Activated T-cell treated with anti-CD3 and anti-CD28 coated beads for 24 hours (primary cell): ENCODE measurements around the gene ID3.

ENCODE experiments used
- DNase-seq: peaks from one replicate; pipeline ENCODE4 v3.0.0-alpha.2; 2020; ENCODE audit warnings: low read depth

Gene ID3

DNA sequence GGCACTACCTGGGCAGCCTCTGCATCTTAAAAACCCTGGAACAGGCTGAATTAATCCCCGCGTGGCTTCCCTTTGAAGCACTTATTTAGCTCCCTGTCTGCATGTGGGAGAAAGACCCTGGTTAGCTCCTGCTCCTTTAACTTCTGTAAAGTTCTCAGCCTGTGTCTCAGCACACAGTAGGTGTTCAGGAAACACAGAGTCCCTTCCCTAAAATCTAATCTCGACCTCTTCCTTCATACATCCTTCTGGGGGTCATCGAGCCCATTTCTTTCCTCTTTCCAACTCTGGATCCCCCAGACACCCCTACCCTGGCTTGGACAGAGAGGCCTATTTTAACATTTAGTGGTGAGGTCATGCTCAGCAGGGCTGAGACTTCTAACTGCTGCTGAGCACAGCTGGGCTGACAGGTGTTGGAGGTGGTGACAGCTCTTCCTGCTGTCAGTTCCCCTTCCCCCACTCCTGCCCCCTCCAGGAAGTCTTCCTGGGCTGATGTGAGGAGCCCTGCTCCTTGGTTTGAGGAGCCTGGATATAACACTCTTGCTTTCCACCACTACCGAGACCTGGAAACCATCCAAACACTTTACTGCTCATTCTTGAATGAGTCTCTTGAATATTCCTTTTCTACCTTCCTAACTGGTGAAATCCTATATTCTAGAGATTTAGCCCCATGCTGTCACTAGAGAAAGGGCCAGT, 33.6 kb downstream of the ID3 start:
- no peak for DNase-seq

DNA sequence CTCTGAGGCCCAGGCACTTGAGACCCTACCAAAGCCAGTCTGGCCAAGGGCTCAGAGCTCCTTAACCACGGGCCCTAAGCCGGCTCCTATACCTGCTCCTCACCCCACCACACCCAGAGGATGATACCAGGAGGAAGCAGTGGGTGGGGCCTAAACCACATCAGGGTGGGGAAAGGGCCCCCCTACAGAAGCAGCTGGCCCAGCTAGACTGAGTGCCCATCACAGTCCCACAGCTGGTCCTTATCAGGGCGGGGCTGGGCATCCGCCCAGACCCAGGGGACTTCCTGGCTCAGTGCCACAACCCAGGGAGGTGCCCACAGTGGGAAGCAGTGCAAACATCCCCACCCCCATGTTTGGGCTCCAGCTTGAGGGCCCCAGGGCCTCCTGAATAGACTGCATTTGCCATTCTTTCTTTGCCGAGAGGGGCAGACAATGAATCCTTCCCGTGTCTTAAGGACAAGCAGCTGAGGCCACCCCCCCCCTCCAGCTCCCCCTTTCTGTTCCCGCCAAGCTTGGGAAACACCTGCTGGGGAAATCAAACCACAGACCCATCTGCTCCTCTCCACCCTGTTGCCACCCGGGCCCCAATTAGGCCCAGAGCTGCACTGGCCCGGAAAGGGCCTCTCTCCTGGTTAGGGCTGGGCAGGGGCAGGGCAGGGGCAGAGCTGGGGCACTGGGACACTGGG, 34.4 kb downstream of the ID3 start:
- no peak for DNase-seq

DNA sequence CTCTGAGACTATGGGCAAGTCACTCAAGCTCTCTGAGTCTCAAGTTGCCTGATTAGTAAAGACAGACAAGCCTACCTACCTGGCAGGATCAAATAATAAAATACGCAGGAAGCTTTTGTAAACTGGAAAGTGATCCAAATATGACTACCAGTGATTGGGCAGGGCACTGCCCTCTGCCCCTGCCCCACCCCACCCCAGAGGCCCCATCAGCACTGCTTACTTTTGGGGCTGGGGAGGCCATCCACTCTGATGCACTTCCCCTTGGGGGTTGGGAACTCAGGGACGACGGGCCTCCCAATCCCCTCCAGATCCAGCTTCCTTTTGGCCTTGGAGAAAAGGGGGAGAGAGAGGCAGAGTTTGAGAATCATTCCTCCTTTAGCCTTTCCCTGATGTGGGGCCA, 35.1 kb downstream of the ID3 start:
- DNase-seq: no peak

DNA sequence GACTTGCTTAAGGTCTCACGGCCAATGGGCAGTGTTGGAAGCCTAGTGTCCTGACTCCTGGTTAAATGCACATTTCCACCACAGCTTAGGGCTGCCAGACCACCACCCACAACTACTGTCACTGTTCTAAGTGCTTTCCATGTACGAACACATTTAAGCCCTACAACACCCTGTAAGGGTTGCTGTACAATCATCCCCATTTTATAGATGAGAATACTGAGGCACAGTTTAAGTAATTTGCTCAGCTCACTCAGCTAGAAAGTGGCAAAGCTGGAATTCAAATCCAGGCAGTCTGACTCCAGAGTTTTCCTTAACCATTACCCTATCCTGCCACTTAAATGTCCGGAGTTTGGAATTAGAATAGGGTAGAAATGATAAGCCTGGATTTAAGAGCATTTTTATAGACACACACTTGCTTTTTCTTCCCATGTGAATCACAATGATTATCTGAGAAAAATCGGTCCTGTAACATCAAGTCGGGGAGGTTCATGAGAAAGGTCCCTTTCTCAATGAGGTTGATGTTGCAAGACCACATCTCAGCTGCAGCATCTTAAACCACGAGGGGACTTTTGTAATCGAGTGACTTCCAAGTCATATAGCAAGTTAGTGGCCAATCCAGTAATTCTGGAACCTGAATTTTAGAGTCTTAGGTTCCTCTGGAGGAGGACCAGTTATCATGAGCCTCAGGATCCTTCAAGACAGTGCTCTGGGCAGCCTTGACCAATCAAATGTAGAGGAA, 36.9 kb downstream of the ID3 start:
- no peak for DNase-seq

DNA sequence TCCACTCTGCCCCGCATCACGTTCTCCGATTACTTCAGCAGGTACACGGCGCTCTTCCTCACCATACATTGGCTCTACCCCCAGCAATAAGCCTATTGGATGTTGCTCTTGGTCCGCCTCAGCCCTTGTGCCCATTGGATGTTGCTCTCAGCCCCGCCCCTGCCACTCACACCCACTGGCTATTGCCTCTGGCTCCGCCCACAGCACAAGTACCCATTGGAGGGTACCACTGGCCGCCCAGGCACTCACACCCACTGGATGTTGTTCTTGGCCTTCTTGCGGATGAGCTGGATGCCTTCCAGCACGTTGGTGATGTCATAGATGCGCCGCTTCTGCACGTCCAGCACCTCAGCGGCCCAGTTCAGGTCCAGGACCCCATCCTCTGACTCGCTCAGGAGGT, 37.7 kb downstream of the ID3 start:
- DNase-seq: no peak

DNA sequence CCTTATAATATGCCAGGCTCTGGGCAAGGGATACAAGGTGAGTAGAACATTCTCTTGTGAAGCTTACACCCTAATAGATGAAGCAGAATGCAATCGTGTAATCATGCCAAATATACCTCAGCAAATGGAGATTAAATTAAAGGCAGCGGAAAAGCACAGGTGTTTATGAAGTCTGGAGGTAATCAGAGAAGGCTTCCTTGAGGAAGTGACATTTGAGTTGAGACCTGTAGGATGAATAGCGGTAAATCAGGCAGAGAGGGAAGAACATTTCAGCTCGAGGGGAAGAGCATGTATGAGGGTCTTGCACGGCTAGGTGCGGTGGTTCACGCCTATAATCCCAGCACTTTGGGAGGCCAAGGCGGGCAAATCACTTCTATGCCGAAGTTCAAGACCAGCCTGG, 41.7 kb downstream of the ID3 start:
- no peak for DNase-seq

DNA sequence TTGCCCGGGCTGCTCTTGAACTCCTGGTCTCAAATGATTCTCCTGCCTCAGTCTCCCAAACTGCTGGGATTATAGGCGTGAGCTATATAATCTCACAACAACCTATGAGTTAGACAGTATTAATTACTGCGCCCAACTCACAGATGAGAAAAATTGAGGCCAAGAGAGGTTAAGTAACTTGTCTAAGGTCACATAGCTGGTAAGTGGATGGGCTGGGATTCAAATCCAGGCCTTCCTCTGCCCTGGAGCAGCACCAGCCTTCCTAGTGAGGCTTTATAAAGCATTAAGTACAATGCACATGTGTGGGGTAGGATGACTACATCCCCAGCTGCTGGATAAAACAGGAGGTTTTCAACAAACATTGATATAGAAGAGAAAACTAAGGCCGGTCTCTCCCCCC, 43.4 kb downstream of the ID3 start:
- DNase-seq: no peak

DNA sequence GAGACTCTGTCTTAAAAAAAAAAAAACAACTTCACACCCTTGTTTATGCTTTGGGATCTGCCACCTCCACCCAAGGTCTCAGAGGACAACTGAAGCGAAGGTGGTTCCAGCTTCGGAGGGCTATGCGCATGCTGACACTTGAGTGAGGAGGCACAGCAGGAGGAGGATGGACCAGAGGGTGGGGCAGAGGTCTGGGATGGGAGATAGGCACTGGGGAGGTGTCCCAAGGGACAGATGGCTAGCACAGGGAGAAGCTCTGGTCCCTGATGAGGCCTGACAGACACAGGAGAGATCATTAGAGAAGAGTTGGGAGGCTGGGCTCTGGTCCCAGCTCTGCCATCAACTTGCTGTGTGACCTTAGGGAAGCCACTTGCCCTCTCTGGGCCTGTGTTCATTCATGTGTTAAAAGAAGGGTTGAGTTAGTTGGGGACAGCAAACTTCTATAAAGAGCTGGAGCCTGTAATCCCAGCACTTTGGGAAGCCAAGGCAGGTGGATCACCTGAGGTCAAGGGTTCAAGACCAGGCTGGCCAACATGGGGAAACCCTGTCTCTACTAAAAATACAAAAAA, 45.1 kb downstream of the ID3 start:
- no peak for DNase-seq

DNA sequence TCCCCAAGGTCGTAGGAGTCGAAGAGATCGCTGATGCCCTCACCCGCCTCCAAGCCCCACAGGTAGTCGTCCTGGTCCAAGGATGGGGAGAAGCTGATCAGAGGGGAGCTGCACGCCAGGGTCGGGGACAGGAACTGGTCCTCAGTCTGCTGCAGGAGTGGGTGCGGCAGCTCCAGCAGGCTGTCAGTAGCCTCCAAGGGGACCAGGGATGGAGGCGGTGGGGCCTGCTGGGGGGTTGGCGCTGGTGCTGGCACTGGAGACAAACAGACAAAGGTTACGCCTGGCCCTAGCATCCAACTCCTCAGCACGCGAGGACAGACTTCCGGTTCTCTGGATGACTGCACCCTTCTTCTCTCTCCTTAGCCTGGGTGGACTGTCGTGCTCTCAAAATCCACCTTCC, 49.4 kb downstream of the ID3 start:
- no peak for DNase-seq
